Ascending aorta (tissue), 2 donors: ENCODE measurements around the gene CRYGS. TPM values are rescaled to one million over a fixed set of nuclear protein-coding genes. Genes with fewer than 3 reads are reported as not detected.

Experiments used
- DNase-seq, 2 donors: peaks; one replicate each; pipeline ENCODE4 v3.0.0-alpha.2; 2019; ENCODE audit warnings: low spot score in 2 of 2
- H3K27ac ChIP-seq, 2 donors: fragments of 200-600 bp; sonication (generic); one replicate each; pipeline ENCODE4 v1.5.1; 2016 to 2017; ENCODE audit warnings: mild to moderate bottlenecking in 1 of 2
- H3K27me3 ChIP-seq: fragments of 200-600 bp; sonication (generic); one replicate; pipeline ENCODE4 v1.5.1; 2017
- H3K36me3 ChIP-seq, 2 donors: fragments of 200-600 bp; sonication (generic); one replicate each; pipeline ENCODE4 v1.5.1; 2016
- H3K4me1 ChIP-seq, 2 donors: fragments of 200-600 bp; sonication (generic); one replicate each; pipeline ENCODE4 v1.5.1; 2016 to 2017; ENCODE audit warnings: mild to moderate bottlenecking in 1 of 2
- H3K4me3 ChIP-seq, 2 donors: fragments of 200-600 bp; sonication (generic); one replicate each; pipeline ENCODE4 v1.5.1; 2016 to 2017; ENCODE audit warnings: mild to moderate bottlenecking in 1 of 2
- H3K9me3 ChIP-seq, 2 donors: fragments of 200-600 bp; sonication (generic); one replicate each; pipeline ENCODE4 v1.5.1; 2016
- intact Hi-C: fragments of 100-400 bp; cut with DNase I; formaldehyde crosslinking; loops from one replicate; pipeline ENCODE4 v1.15.1; 2023
- total RNA-seq: library from RNA; depleted of rRNA; stranded (reverse); fragments of >200 nt; gene quantifications from one replicate; pipeline ENCODE4 v1.1.0, GENCODE V29; 2016
- TF ChIP-seq, protein P1 (sequence below), 3 experiments: fragments of 200-600 bp in 2 of 3; fragments of 450-650 bp in 1 of 3; sonication (generic) in 2 of 3; IDR thresholded peaks; one replicate each; pipeline ENCODE4 v1.5.1; 2016 to 2019; ENCODE audit warnings: antibody characterized with exemption in 3 of 3, mild to moderate bottlenecking in 1 of 3, moderate library complexity in 1 of 3

The CRYGS gene
- total RNA-seq, 1 donor from 2014 or later, result not detected

DNA sequence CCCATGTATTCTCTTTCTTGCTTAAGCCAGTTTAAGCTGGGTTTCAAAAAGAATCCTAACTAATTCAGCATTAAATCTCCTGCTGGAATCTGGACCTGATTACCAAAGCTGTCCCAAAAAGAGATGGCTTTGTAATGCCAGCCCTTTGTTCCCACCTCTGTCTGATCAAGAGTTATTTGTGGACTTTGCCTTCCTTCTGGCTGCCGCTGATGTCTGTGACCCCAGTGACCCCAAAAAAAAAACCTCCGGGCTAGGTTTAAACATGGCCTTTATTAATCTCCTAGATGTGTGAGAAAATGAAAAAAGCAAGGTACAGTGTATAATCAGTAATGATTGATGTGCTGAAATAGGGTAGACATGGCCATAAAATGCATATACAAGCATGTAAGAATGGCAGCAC, 20.7 kb downstream of the CRYGS start:
- H3K4me3 ChIP-seq, result no peak overlapping the region
- DNase-seq, result no peak
- intact Hi-C loops, result no loop called here
- no peaks in the 10 kb centered on the region for H3K27me3 ChIP-seq
- H3K36me3 ChIP-seq, result no peaks in the 10 kb centered on the region
- no peaks in the 10 kb centered on the region for H3K4me1 ChIP-seq
- TF ChIP-seq, protein P1, sequence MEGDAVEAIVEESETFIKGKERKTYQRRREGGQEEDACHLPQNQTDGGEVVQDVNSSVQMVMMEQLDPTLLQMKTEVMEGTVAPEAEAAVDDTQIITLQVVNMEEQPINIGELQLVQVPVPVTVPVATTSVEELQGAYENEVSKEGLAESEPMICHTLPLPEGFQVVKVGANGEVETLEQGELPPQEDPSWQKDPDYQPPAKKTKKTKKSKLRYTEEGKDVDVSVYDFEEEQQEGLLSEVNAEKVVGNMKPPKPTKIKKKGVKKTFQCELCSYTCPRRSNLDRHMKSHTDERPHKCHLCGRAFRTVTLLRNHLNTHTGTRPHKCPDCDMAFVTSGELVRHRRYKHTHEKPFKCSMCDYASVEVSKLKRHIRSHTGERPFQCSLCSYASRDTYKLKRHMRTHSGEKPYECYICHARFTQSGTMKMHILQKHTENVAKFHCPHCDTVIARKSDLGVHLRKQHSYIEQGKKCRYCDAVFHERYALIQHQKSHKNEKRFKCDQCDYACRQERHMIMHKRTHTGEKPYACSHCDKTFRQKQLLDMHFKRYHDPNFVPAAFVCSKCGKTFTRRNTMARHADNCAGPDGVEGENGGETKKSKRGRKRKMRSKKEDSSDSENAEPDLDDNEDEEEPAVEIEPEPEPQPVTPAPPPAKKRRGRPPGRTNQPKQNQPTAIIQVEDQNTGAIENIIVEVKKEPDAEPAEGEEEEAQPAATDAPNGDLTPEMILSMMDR (IDR thresholded peaks at IDR 0.05), result no peak
- no peaks in the 10 kb centered on the region for H3K9me3 ChIP-seq
- H3K27ac ChIP-seq, result no peak overlapping the region

DNA sequence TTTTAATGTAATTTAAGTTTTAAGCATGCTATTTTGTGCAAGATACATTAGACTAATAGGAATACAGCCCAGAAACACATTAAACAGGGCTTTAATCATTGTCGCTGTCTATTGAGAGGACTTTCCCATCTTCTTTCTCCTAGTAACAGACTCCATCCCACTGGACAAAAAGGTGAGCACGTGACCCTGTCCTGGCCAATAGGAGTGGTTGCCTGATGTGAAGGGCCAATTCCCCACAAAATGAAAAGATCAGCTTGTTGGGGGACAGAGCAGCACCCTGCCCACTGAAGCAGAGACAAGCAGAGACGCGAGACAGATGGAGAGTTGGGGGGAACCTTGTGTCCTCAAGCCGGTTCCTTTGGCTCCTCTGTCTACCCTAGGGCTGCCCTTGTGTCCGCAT, 21.2 kb downstream of the CRYGS start:
- no peak for DNase-seq
- TF ChIP-seq, protein P1 (IDR thresholded peaks at IDR 0.05), result no peak
- H3K27me3 ChIP-seq, result no peaks in the 10 kb centered on the region
- no peaks in the 10 kb centered on the region for H3K9me3 ChIP-seq
- no peak overlapping the region for H3K4me3 ChIP-seq
- intact Hi-C loops, result no loop called here
- no peaks in the 10 kb centered on the region for H3K4me1 ChIP-seq
- H3K36me3 ChIP-seq, result no peaks in the 10 kb centered on the region
- H3K27ac ChIP-seq, result no peak overlapping the region

DNA sequence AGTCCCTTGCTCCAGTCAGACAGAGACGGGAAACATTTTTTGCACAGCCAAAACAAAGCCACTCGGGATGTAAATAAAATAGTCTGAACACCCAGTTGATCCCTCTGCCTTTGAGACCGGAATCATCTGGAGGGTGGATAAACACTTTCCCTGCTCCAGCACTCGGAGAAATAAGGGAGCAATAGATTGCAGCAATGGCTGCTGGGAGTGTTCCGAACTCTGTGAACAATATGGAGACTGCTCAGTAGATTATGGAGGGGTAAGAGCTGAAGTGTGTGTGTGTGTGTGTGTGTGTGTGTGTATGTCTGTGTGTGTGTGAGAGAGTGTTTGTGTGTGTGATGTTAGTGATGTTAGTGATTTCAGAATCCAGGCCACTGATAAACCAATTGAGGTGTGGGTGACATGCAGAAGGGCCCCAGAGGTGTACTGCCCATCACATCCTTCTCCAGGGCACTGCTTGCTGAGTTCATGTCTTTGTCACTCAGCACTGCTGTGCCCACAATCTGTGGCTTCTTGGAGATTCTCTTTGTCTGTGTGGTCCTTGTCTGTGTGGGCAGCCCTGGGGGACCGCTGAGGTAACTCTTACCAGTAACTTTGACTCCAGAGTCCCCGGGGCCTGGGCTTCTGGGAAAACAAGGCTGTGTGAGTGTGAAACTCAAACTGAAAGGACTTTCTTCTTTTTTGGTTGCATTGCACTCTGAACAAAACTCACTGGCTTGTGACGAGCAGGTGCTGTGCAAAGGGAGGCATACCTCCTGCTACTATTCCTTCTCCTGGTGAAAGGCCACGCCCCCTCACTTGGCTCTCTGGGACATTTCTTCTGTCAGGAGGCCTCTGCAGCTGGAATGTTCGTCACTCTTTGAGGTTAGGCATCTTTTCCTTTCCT, 23.0 kb downstream of the CRYGS start:
- H3K36me3 ChIP-seq, result no peaks in the 10 kb centered on the region
- TF ChIP-seq, protein P1 (IDR thresholded peaks at IDR 0.05), result no peak
- no peak overlapping the region for H3K4me3 ChIP-seq
- no peaks in the 10 kb centered on the region for H3K27me3 ChIP-seq
- intact Hi-C loops, result no loop called here
- no peak overlapping the region for H3K27ac ChIP-seq
- no peaks in the 10 kb centered on the region for H3K4me1 ChIP-seq
- no peaks in the 10 kb centered on the region for H3K9me3 ChIP-seq
- no peak for DNase-seq

DNA sequence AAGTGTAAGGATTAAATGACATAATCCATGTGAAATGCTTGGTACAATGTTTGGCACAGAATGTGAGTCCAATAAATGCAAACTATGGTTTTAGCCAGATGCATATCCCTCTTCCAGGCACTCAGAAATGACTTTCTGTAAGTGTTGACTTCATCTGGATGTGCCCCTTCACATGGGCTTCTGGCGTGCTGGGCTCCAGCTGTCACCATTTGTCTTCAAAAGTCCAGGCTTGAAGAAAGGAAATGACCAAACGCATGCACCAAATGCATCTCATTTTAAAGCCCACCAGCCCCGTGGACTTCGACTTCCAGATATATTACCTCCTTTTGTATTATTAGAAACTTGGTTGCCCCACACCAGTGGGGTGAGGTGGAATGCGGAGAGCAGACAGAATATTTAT, 23.7 kb downstream of the CRYGS start:
- TF ChIP-seq, protein P1 (IDR thresholded peaks at IDR 0.05), result no peak
- intact Hi-C loops, result no loop called here

DNA sequence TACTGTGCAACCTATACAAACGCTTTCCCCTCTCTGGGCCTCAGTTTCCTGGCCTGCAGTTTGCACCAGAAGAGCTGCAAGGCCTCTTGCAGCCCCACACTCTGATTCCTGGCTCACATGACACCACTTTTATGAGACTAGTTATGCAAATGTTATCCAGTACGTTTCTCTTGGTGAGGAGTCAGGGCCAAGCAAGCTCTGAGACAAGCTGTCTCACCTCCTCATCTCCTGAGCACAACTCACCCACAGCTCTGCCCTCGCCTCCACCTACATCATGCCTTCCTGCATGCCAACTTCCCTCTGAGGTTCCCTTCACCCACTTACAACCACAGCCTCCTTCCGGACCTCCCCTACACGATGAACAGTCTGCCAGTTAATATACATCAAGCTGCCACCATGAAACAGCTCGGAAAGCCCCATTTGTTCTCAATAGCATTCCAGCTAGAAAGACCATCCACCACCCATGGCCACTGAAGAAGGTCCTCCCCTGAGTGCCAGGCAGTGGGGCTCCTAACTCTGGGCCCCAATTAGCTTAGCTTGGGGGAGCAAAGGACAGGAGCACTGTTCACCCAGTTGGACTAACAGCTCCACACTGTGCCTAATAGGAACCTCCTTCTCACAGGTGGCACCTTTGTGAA, 25.0 kb downstream of the CRYGS start:
- Histone ChIP-seq H3K4me1 (no peaks in the 10 kb centered on the region), H3K27me3 (no peaks in the 10 kb centered on the region), H3K4me3 (no peak overlapping the region), H3K36me3 (no peaks in the 10 kb centered on the region), H3K27ac (no peak overlapping the region), H3K9me3 (no peaks in the 10 kb centered on the region)
- DNase-seq, result no peak
- intact Hi-C loops, result no loop called here
- TF ChIP-seq, protein P1 (IDR thresholded peaks at IDR 0.05), result no peak

More for the DNA sequence above, 23.7 kb downstream of the CRYGS start:
- Histone ChIP-seq H3K27ac (no peak overlapping the region), H3K4me3 (no peak overlapping the region), H3K27me3 (no peaks in the 10 kb centered on the region), H3K4me1 (no peaks in the 10 kb centered on the region), H3K36me3 (no peaks in the 10 kb centered on the region), H3K9me3 (no peaks in the 10 kb centered on the region)
- no peak for DNase-seq
